Measurements from ENCODE around the gene SYNE2. TPM values are rescaled to one million over a fixed set of nuclear protein-coding genes. Genes with fewer than 3 reads are reported as not detected.

Gene SYNE2
- total RNA-seq, 4 donors from 2014 or later: 314 to 379 (median 342) TPM

DNA sequence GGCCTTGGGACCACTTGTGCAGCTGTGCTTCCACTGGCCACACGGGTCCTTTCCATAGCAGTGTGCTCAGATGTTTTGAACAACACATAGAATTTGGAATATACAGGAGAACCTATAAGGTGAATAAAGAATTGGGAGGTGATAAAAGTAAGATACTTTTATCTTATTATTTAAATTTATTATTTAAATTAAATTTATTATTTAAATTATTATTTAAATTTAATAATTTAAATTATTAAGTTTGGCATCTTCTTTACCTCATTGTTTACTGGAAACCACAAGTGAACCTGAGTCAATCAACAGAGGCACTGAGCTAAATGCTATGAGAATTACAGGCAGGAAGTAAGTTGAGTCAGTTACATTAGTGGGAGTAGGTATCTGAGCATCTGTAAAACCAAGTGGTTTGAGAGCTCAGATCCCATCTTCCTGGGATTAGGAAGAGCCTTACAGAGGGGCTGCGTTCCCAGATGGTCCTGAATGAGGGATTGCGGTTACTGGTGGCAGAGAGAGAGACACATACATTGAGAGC is 338.2 kb downstream of the SYNE2 start:
- 93 to 98% methylated on average over 3 of the region's 3 CpGs for WGBS, 2 donors
- Histone ChIP-seq H3K9me3 (no peaks in the 10 kb centered on the region), H3K36me3 (peaks cover 3 to 10% of the 10 kb centered on the region in 2 donors), H3K27ac (peak overlapping the region in 1 of 3 donors; percentile 32), H3K4me1 (peaks cover 28 to 38% of the 10 kb centered on the region in 2 donors), H3K4me3 (replicated peaks in 1 of 3) (no peak overlapping the region), H3K27me3 (no peaks in the 10 kb centered on the region)
- no peak for TF ChIP-seq POLR2A (IDR thresholded peaks at IDR 0.05)
- TF ChIP-seq, protein P1, sequence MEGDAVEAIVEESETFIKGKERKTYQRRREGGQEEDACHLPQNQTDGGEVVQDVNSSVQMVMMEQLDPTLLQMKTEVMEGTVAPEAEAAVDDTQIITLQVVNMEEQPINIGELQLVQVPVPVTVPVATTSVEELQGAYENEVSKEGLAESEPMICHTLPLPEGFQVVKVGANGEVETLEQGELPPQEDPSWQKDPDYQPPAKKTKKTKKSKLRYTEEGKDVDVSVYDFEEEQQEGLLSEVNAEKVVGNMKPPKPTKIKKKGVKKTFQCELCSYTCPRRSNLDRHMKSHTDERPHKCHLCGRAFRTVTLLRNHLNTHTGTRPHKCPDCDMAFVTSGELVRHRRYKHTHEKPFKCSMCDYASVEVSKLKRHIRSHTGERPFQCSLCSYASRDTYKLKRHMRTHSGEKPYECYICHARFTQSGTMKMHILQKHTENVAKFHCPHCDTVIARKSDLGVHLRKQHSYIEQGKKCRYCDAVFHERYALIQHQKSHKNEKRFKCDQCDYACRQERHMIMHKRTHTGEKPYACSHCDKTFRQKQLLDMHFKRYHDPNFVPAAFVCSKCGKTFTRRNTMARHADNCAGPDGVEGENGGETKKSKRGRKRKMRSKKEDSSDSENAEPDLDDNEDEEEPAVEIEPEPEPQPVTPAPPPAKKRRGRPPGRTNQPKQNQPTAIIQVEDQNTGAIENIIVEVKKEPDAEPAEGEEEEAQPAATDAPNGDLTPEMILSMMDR (IDR thresholded peaks at IDR 0.05): no peak
- DNase-seq: no peak
- intact Hi-C loops (cut with DNase I): no loop called here

DNA sequence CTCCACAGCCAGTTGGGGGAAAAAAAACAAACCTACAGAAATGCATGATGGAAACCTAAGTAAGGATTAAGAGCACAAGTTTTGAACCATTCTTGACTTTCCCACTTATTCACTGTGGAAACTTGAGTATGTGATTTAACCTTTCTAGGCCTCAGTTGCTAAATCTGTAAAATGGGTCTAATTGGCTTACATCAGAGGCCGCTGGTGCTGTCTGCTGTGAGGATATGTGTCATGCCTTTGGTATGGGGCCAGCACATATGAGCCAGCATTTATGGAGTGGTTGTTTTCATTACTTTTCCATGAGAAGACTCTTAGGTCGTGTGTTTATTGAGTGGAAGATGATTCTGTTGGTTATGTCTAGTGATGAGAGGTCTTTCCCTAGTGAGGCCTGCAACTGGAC is 339.0 kb downstream of the SYNE2 start:
- TF ChIP-seq, protein P1 (IDR thresholded peaks at IDR 0.05): no peak
- TF ChIP-seq POLR2A (IDR thresholded peaks at IDR 0.05): no peak
- Histone ChIP-seq H3K27ac (peak overlapping the region in 1 of 3 donors; percentile 32), H3K9me3 (no peaks in the 10 kb centered on the region), H3K36me3 (peaks cover 0 to 10% of the 10 kb centered on the region in 2 donors), H3K4me1 (peaks cover 22 to 38% of the 10 kb centered on the region in 2 donors), H3K4me3 (replicated peaks in 1 of 3) (no peak overlapping the region), H3K27me3 (no peaks in the 10 kb centered on the region)
- intact Hi-C loops (cut with DNase I): no loop called here
- DNase-seq: no peak
- 61 to 68% methylated on average over 2 of the region's 2 CpGs for WGBS, 2 donors

DNA sequence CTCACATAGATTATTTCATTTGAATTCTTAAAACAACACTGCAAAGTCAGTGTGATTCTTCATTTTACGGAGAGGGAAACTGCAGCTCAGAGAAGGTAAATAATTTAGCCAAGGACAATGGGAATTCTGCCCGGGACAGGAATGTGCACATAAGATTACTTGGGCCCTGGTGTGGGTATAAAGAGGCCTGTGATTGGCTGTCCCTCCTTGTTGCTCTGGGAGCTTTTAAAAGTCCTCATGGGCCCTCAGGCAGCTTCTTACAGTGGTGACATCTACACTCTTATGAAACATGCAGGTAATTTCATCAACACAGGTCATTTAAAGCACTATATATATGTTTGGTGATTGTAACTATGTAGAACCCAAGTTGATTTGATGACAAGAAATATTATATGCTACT is 341.0 kb downstream of the SYNE2 start:
- Histone ChIP-seq H3K4me3 (replicated peaks in 1 of 3) (no peak overlapping the region), H3K27me3 (no peaks in the 10 kb centered on the region), H3K27ac (peak overlapping the region; percentile 31 to 81 (median 74)), H3K4me1 (peaks cover 16 to 45% of the 10 kb centered on the region in 2 donors), H3K36me3 (peaks cover 0 to 4% of the 10 kb centered on the region in 2 donors), H3K9me3 (no peaks in the 10 kb centered on the region)
- 70 to 74% methylated on average over 2 of the region's 2 CpGs for WGBS, 2 donors
- TF ChIP-seq, protein P1 (IDR thresholded peaks at IDR 0.05): no peak
- TF ChIP-seq POLR2A (IDR thresholded peaks at IDR 0.05): no peak
- DNase-seq: no peak
- intact Hi-C loops (cut with DNase I): no loop called here

DNA sequence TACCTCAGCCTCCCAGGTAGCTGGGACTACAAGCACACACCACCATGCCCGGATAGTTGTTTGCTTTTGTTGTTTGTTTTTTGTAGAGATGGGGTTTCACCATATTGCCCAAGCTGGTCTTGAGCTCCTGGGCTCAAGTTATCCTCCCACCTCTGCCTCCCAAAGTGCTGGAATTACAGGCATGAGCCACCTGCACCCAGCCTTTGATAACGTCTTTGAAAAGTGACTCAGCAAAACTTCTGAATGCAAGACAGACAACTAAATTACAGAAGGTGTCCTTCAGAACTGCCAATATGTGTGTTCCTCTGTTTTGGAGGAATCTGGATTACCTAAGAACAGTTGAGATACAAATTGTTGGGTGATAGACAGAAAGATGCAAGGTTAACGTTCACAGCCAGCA is 341.6 kb downstream of the SYNE2 start:
- intact Hi-C loops (cut with DNase I): no loop called here
- H3K4me1 ChIP-seq: peaks cover 16 to 45% of the 10 kb centered on the region in 2 donors

DNA sequence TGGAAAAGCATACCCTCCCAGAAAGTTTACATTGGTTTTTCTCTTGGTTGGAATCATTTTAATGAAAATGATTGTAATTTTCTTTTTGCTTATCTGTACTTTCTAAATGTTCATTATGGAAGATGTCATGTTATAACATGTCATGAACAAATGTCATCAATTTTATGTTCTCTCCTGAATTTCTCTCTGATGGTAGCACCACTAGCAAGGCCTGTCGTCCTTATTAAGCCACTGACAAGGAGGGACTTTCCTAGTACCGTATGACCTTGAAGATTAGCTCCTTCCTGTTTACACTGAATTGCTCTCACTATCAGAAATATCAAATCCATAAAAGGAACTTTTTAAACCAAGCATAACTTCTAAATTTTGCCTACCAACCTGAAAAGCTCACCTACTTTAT is 342.4 kb downstream of the SYNE2 start:
- 45 to 53% methylated on average over 2 of the region's 2 CpGs for WGBS, 2 donors
- Histone ChIP-seq H3K27me3 (no peaks in the 10 kb centered on the region), H3K9me3 (no peaks in the 10 kb centered on the region), H3K4me3 (replicated peaks in 1 of 3) (no peak overlapping the region), H3K36me3 (no peaks in the 10 kb centered on the region), H3K27ac (peak overlapping the region; percentile 70 to 81 (median 74)), H3K4me1 (peaks cover 21 to 50% of the 10 kb centered on the region in 2 donors)
- DNase-seq: no peak
- TF ChIP-seq POLR2A (IDR thresholded peaks at IDR 0.05): no peak
- TF ChIP-seq, protein P1 (IDR thresholded peaks at IDR 0.05): no peak
- intact Hi-C loops (cut with DNase I): no loop called here

More for the DNA sequence above, 341.6 kb downstream of the SYNE2 start:
- no peaks in the 10 kb centered on the region for H3K36me3 ChIP-seq
- no peak overlapping the region for H3K4me3 ChIP-seq (replicated peaks in 1 of 3)
- no peaks in the 10 kb centered on the region for H3K9me3 ChIP-seq
- H3K27me3 ChIP-seq: no peaks in the 10 kb centered on the region
- WGBS, 2 donors: 72 to 75% methylated on average over 3 of the region's 3 CpGs
- H3K27ac ChIP-seq: peak overlapping the region; percentile 70 to 81 (median 74)
- no peak for DNase-seq
- TF ChIP-seq, protein P1 (IDR thresholded peaks at IDR 0.05): no peak
- no peak for TF ChIP-seq POLR2A (IDR thresholded peaks at IDR 0.05)
